PC-3 (cell line): ENCODE data around the gene GALNT15. TPM values are rescaled to one million over a fixed set of nuclear protein-coding genes. Genes with fewer than 3 reads are reported as not detected.

Source experiments
- ATAC-seq: fragments of 200-7000 bp; cut with Tn5 transposase; 2 replicates; pipeline ENCODE4 v1.9.1; 2020; ENCODE audit warnings: mild to moderate bottlenecking, moderate library complexity
- BruUV-seq: library from RNA; stranded (reverse); fragments of 400-500 nt; replicated peaks from 2 replicates; lab custom pipeline; 2021; lab: Mats Ljungman, UMichigan
- CTCF ChIA-PET: fragments of 300-600 bp; sonication (Branson Sonifier 250); formaldehyde crosslinking; loops from one replicate; lab custom pipeline; 2022; ENCODE audit warnings: antibody characterized with exemption; lab: Charles Lee
- POLR2A ChIA-PET: fragments of 300-600 bp; sonication (Branson Sonifier 250); formaldehyde crosslinking; loops from one replicate; lab custom pipeline; 2022; ENCODE audit warnings: antibody characterized with exemption; ENCODE audit not compliant: unreplicated experiment; lab: Charles Lee
- DNase-seq: peaks from one replicate; pipeline ENCODE4 v3.0.0-alpha.2; 2015
- H2AFZ ChIP-seq: fragments of 300-600 bp; sonication (generic); 2 replicates; pipeline ENCODE4 v1.6.0; 2016; ENCODE audit warnings: antibody characterized with exemption, low read length
- H3F3A ChIP-seq: fragments of 300-600 bp; sonication (generic); one replicate; pipeline ENCODE4 v1.6.0; 2017; ENCODE audit warnings: antibody characterized with exemption, low read length, control low read depth, mild to moderate bottlenecking; ENCODE audit not compliant: unreplicated experiment
- H3K27ac ChIP-seq: fragments of 300-600 bp; sonication (generic); 2 replicates; pipeline ENCODE4 v1.5.1; 2016; ENCODE audit warnings: mild to moderate bottlenecking, low read length
- H3K27me3 ChIP-seq: fragments of 300-600 bp; sonication (generic); 2 replicates; pipeline ENCODE4 v1.6.1; 2016; ENCODE audit warnings: low read length, mixed read lengths
- H3K36me3 ChIP-seq: fragments of 300-600 bp; sonication (generic); 2 replicates; pipeline ENCODE4 v1.6.1; 2016; ENCODE audit warnings: low read depth, mixed run types, low read length, mixed read lengths
- H3K4me1 ChIP-seq: fragments of 300-600 bp; sonication (generic); 2 replicates; pipeline ENCODE4 v1.5.1; 2016; ENCODE audit warnings: low read length; ENCODE audit not compliant: insufficient read depth
- H3K4me2 ChIP-seq: fragments of 300-600 bp; sonication (generic); 2 replicates; pipeline ENCODE4 v1.6.0; 2016; ENCODE audit warnings: low read length
- H3K4me3 ChIP-seq: fragments of 300-600 bp; sonication (generic); 2 replicates; pipeline ENCODE4 v1.5.1; 2016; ENCODE audit warnings: mild to moderate bottlenecking, low read length, mixed read lengths
- H3K79me2 ChIP-seq: fragments of 300-600 bp; sonication (generic); 2 replicates; pipeline ENCODE4 v1.6.1; 2017; ENCODE audit warnings: low read length, mixed read lengths
- H3K9ac ChIP-seq: fragments of 300-600 bp; sonication (generic); 2 replicates; pipeline ENCODE4 v1.6.0; 2016; ENCODE audit warnings: mild to moderate bottlenecking, low read length
- H3K9me2 ChIP-seq: fragments of 300-600 bp; sonication (generic); replicated peaks from 2 replicates; pipeline ENCODE4 v1.6.1; 2016; ENCODE audit warnings: mixed run types, low read length, mixed read lengths
- H3K9me3 ChIP-seq: fragments of 300-600 bp; sonication (generic); 2 replicates; pipeline ENCODE4 v1.6.1; 2016; ENCODE audit warnings: low read length, mixed read lengths
- H4K20me1 ChIP-seq: fragments of 300-600 bp; sonication (generic); 2 replicates; pipeline ENCODE4 v1.6.1; 2016; ENCODE audit warnings: low read length, mixed read lengths
- EZH2 ChIP-seq: fragments of 300-600 bp; sonication (generic); IDR thresholded peaks from one replicate; pipeline ENCODE4 v1.6.1; 2017; ENCODE audit warnings: antibody characterized with exemption, mild to moderate bottlenecking, low read length; ENCODE audit not compliant: unreplicated experiment
- EZH2phosphoT487 ChIP-seq: fragments of 300-600 bp; sonication (generic); IDR thresholded peaks from 2 replicates; pipeline ENCODE4 v1.6.1; 2018; ENCODE audit warnings: mild to moderate bottlenecking, antibody characterized with exemption, low read length, borderline replicate concordance
- intact Hi-C: fragments of 100-400 bp; cut with micrococcal nuclease; formaldehyde crosslinking; loops from 2 replicates; pipeline ENCODE4 v1.9.0; 2023
- total RNA-seq: library from RNA; depleted of rRNA; stranded (reverse); fragments of >200 nt; gene quantifications from 2 replicates; pipeline ENCODE4 v1.2.3, GENCODE V29; 2014
- TF ChIP-seq, protein P1 (sequence below): fragments of 300-600 bp; sonication (generic); conservative IDR thresholded peaks from 2 replicates; pipeline ENCODE4 v1.5.1; 2017; ENCODE audit warnings: antibody characterized with exemption, low read depth, mild to moderate bottlenecking, low read length

The GALNT15 gene
- total RNA-seq, 1 experiment from 2014 or later: not detected

DNA sequence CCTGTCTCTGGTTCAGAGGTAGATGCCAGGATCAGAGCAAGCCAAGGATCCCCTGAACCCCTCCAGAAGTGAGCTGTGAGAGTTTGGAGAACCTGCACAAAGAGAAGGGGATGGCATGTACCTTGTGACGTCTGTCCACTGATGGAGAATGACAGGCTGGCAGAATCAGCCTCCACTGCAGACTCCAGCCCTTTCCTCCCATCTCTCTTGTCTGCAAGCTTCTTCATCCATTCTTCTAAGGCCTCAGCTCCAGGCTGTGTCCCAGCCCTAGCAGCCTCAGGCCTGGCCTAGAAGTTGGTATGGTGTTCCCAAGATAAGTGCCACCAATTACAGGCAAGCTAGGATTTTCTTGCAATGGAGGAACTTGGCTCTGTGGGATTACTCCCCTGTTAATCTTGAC, 8.6 kb downstream of the GALNT15 start:
- H3F3A ChIP-seq: no peaks in the 10 kb centered on the region
- peaks cover 9% of the 10 kb centered on the region; the same call in 1 of the 2 replicates for H3K4me1 ChIP-seq
- no peak overlapping the region for H3K4me2 ChIP-seq
- no peaks in the 10 kb centered on the region for H3K79me2 ChIP-seq
- no peaks in the 10 kb centered on the region for H4K20me1 ChIP-seq
- no peak overlapping the region for H3K27ac ChIP-seq
- H3K9me2 ChIP-seq: no peaks in the 10 kb centered on the region
- no peaks in the 10 kb centered on the region for H3K36me3 ChIP-seq
- TF ChIP-seq, protein P1, sequence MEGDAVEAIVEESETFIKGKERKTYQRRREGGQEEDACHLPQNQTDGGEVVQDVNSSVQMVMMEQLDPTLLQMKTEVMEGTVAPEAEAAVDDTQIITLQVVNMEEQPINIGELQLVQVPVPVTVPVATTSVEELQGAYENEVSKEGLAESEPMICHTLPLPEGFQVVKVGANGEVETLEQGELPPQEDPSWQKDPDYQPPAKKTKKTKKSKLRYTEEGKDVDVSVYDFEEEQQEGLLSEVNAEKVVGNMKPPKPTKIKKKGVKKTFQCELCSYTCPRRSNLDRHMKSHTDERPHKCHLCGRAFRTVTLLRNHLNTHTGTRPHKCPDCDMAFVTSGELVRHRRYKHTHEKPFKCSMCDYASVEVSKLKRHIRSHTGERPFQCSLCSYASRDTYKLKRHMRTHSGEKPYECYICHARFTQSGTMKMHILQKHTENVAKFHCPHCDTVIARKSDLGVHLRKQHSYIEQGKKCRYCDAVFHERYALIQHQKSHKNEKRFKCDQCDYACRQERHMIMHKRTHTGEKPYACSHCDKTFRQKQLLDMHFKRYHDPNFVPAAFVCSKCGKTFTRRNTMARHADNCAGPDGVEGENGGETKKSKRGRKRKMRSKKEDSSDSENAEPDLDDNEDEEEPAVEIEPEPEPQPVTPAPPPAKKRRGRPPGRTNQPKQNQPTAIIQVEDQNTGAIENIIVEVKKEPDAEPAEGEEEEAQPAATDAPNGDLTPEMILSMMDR: no peak
- TF ChIP-seq EZH2 (no peak), EZH2phosphoT487 (no peak)
- intact Hi-C loops: no loop called here
- no TSS peak for BruUV-seq
- no peak overlapping the region for H3K4me3 ChIP-seq
- no peaks in the 10 kb centered on the region for H3K27me3 ChIP-seq
- ChIA-PET CTCF (interaction anchor here (0.5 kb wide), 1 partner anchor 204 kb away, joined by 3 read pairs; no protein-coding TSS in a partner anchor), POLR2A (no interaction called here)
- no peak overlapping the region for H3K9ac ChIP-seq
- ATAC-seq (no peak), DNase-seq (no peak)
- no peaks in the 10 kb centered on the region for H3K9me3 ChIP-seq
- H2AFZ ChIP-seq: no peak overlapping the region

DNA sequence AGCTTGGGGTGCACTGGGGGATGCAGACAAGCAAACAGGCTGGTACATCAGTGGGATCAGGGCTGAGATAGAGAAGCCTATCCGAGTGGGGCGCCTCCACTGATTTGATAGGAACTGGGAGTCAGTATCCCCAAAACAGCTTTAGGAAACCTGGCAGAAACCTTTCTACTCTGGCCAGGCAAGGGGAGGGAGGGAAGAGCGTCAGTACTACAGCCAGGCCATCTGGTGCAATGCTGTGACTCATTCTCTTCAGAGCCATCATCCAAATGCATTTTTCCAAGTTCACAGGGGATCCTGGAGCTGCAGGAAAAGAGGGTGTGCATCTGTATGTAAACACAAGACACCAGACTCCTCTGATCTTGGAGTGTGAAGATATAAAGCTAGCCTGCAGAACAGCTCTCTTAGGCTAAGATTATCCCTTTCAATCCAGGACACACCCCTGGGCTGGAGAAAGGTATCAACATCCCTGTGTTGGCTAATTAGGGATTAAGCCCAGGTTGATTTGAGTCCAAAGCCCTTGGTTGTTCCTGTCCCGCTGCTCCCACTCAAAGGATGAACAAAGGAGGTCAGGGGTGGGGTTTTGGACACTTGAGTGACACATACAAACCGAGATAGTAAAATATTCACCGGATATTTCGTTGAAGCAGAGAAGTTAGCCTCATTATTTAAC, 9.3 kb downstream of the GALNT15 start:
- no peak overlapping the region for H2AFZ ChIP-seq
- no peak overlapping the region for H3K4me3 ChIP-seq
- H3K27ac ChIP-seq: no peak overlapping the region
- no peaks in the 10 kb centered on the region for H3K36me3 ChIP-seq
- TF ChIP-seq EZH2: no peak
- TF ChIP-seq, protein P1: no peak
- no peak for TF ChIP-seq EZH2phosphoT487
- no peaks in the 10 kb centered on the region for H4K20me1 ChIP-seq
- H3K79me2 ChIP-seq: no peaks in the 10 kb centered on the region
- H3K4me2 ChIP-seq: no peak overlapping the region
- H3K9me3 ChIP-seq: no peaks in the 10 kb centered on the region
- BruUV-seq: no TSS peak
- intact Hi-C loops: no loop called here
- CTCF ChIA-PET: no interaction called here
- DNase-seq (peak; percentile 54), ATAC-seq (peak; percentile 68)
- no peaks in the 10 kb centered on the region for H3K9me2 ChIP-seq
- H3K9ac ChIP-seq: no peak overlapping the region
- H3K27me3 ChIP-seq: no peaks in the 10 kb centered on the region
- POLR2A ChIA-PET: interaction anchor here (0.6 kb wide), 1 partner anchor 67 kb away, joined by 6 read pairs; no protein-coding TSS in a partner anchor
- peaks cover 7% of the 10 kb centered on the region; the same call in 1 of the 2 replicates for H3K4me1 ChIP-seq
- H3F3A ChIP-seq: no peaks in the 10 kb centered on the region

DNA sequence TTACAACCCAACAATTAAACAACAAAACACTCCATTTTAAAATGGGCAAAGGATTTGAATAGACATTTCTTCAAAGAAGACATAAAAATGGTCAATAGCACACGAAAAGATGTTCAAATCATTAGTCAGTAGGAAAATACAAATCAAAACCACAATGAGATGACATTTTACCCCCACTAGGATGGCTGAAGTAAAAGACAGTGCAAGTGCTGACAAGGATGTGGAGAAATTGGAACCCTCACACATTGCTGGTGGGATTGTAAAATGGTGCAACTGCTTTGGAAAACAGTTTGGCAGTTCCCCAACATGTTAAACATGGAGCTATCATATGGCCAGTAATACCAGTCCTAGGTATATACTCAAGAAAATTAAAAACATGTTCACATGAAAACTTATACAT, 11.6 kb downstream of the GALNT15 start:
- Histone ChIP-seq H3K4me2 (no peak overlapping the region), H2AFZ (no peak overlapping the region), H3K36me3 (no peaks in the 10 kb centered on the region), H3K4me1 (no peaks in the 10 kb centered on the region), H3F3A (no peaks in the 10 kb centered on the region), H3K9me3 (no peaks in the 10 kb centered on the region), H4K20me1 (no peaks in the 10 kb centered on the region), H3K27me3 (no peaks in the 10 kb centered on the region), H3K9me2 (no peaks in the 10 kb centered on the region), H3K79me2 (no peaks in the 10 kb centered on the region), H3K27ac (no peak overlapping the region), H3K9ac (no peak overlapping the region), H3K4me3 (no peak overlapping the region)
- ATAC-seq (no peak), DNase-seq (no peak)
- intact Hi-C loops: no loop called here
- BruUV-seq: no TSS peak
- ChIA-PET POLR2A (no interaction called here), CTCF (no interaction called here)
- TF ChIP-seq, protein P1: no peak
- no peak for TF ChIP-seq EZH2
- TF ChIP-seq EZH2phosphoT487: no peak
